HG02970 (cell line): Measurements from ENCODE around the gene ATAD3A.
"Not testable (repeated sequence)": the region's sequence is repeated elsewhere in the genome, so short reads cannot be mapped to it uniquely, and the experiment has no call there.

Experiments used
- ATAC-seq: cut with Tn5 transposase; IDR thresholded peaks from one replicate; pipeline ENCODE4 v1.9.1; 2021; ENCODE audit warnings: mild to moderate bottlenecking, moderate library complexity, moderate number of reproducible peaks; ENCODE audit not compliant: unreplicated experiment, low FRiP score

The ATAD3A gene

DNA sequence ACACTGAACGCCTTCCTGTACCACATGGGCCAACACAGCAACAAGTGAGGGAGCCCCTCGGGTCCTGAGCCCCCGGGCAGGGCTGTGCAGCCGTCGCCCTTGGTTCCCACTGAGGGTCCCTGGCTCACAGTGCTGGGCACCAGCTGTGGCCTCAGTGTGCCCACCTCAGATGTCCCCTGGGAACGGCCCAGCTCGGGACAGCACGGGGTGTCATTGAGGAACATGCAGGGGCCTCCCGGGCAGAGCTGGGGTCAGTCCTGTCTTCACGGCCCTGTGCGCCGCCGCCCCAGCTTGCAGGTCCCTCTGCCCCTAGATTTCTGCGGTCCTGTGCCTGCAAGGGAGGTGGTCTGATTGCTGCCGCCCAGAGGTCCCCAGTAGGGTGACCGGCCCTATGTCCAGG is 22.7 kb upstream of the ATAD3A start:
- no peak for ATAC-seq

DNA sequence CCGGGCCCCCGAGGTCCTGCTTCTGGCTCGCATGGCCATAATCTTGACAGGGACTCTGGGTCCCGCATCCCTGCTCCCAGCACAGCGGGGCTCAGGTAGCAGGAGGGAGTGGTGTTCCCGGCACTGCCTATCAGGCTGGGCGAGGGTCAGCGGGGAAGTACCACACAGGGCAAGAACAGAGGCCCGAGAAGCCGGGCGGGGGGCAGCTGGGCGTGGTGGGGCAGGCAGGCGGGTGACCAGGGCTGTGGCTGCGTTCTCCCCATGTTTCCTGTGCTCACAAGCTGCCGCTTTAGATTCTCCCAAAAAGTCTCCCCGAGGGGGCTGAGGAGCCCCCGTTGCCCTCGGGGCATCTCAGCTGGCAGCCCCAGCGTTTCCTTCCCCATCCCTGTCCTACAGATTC is 22.1 kb upstream of the ATAD3A start:
- ATAC-seq = no peak

GRCh38 chr1:1490633-1491230 is 21.2 kb upstream of the ATAD3A start:
- no peak for ATAC-seq

DNA sequence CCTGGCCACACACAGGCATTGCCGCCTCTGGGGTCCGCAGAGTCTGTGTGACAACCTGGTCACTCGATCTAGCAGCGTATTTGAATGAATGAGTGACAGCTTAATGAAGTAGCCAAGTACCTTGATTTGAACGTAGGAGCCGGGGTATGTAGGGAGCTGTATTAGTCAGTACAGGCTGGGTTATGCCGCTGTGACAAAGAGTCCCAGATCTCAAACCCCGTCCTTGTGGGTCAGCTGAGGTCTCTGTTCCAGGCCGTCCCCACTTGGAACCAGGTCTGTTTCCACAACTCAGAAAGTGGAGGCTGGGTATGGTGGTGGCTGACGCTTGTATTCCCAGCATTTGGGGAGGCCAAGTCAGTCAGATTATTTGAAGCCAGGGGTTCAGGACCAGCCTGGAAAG is 20.4 kb upstream of the ATAD3A start:
- ATAC-seq = no peak

DNA sequence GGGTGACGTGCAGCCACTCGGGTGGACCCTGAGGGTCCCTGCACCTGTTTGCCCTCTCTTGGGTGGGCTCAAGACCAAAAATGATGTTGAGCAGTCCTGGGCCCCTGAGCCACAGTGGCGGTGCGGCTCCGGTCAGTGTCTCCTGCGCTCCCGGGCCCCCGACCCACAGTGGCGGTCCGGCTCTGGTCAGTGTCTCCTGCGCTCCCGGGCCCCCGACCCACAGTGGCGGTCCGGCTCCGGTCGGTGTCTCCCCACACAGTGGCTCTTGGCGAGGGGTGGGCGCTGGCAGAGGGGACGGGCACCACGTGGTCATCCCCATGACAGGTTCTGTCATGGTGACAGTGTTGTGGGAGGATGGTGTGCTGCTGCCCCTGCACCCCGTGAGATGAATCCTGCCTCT is 17.7 kb upstream of the ATAD3A start:
- not testable (repeated sequence) for ATAC-seq

DNA sequence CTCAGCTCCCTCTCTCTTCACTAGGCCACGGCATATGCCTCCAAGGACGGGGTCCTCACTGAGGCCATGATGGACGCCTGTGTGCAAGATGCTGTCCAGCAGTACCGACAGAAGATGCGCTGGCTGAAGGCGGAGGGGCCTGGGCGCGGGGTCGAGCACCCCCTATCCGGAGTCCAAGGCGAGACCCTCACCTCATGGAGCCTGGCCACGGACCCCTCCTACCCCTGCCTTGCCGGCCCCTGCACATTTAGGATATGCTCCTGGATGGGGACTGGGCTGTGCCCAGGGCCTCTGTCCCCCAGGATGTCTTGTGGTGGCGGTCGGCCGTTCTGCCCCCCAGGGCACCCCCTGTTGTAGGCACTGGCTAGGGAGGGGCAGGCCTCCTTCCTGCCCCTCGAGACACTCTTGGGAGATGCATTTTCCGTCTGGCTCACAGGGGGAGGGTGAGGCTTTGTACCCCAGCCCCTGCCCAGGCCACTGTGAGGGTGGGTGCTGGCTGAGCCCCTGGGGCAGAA is 16.4 kb upstream of the ATAD3A start:
- ATAC-seq = not testable (repeated sequence)

GRCh38 chr1:1504777-1505365 is 7.1 kb upstream of the ATAD3A start:
- not testable (repeated sequence) for ATAC-seq

DNA sequence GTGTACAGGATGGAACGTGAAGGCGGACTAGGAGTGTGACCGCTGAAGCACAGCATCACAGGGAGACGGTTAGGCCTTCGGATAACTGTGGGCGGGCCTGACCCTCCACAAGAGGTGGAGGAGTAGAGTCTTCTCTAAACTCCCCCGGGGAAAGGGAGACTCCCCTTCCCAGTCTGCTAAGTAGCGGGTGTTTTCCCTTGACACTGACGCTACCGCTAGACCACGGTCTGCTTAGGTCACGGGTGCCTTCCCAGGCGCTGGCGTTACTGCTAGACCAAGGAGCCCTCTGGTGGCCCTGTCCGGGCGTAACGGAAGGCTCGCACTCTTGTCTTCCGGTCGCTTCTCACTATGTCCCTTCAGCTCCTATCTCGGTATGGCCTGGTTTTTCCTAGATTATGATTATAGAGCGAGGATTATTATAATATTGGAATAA is 6.6 kb upstream of the ATAD3A start:
- not testable (repeated sequence) for ATAC-seq

DNA sequence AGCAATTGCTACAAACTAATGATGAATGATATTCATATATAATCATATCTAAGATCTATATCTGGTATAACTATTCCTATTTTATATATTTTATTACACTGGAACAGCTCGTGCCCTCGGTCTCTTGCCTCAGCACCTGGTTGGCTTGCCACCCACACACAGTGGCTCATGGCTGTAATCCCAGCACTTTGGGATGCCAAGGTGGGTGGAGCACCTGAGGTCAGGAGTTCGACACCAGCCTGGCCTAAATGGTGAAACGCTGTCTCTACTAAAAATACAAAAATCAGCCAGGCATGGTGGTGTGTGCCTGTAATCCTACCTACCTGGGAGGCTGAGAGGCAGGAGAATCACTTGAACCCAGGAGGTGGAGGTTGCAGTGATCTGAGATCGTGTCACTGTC is 6.2 kb upstream of the ATAD3A start:
- not testable (repeated sequence) for ATAC-seq

GRCh38 chr1:1507305-1507704 is 4.7 kb upstream of the ATAD3A start:
- ATAC-seq = no peak

DNA sequence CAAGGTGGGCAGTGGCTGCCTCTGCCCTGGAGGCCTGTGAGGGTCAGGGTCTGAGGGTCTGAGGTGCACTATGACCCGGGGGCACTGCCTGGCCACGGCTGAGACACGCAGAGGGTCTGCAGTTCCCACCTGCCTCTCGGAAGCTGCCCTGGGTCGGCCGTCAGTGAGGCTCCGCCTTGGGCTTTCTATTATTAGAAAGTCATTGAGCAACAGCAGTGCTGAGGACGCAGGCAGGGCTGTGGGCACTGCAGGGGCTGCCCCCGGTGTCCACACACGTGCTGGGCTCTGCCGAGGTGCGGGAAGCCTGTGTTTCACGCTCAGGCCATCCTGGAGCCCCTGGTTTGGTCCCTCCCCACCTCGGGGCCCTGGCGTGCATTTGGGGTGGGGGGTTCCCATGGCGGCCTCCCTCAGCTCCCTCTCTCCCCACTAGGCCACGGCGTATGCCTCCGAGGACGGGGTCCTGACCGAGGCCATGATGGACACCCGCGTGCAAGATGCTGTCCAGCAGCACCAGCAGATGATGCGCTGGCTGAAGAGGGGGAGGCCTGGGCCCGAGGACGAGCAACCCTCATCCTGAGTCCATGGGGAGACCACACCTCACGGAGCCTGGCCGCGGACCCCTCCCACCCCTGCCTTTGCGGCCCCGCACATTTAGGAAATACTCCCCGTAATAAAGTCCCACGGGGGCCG is 3.0 kb upstream of the ATAD3A start:
- ATAC-seq = not testable (repeated sequence)

DNA sequence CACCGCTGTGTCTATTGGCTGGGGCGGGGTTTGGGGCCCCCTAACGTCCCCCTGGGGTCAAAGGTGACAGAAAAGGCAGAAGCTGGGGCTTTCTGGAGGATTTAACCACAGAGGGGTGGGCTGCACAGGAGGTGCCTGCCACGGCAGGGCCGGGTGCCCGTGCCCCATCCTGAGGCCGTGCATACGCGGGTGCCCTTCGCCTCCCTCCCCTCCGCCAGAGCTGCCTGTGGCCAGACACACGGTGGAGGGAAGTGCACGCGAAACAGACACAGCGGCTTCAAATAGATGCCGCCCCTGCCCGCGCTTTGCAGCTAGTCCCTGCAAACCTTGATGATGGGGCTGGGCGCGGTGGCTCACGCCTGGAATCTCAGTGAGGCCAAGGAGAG is 2.5 kb upstream of the ATAD3A start:
- ATAC-seq = not testable (repeated sequence)

GRCh38 chr1:1510912-1511532 is 940 bp upstream of the ATAD3A start:
- ATAC-seq = no peak

GRCh38 chr1:1512425-1512824 is 463 bp downstream of the ATAD3A start:
- not testable (repeated sequence) for ATAC-seq

DNA sequence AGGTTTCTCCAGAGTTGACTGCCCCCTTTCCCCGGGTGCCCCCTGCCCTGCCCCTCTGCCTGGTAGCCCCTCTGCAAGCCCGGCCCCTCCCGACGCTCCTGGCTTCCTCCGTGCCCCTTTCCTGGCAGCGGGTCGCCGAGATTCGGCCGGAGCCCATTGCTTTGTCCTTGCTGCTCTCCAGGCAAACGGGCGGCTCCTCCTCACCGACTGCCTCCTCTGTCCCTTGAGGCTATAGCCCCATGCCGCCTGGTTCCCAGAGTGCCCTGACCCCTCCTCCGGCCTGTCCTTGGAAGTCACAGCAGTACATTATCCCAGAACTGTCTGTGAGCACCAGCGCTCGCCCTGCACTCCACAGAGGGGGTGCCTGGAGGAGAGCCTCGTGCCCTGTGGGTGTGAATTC is 1.7 kb downstream of the ATAD3A start:
- not testable (repeated sequence) for ATAC-seq

- not testable (repeated sequence) for ATAC-seq
Measured at GRCh38 chr1:1514376-1514775, 2.4 kb downstream of the ATAD3A start.

GRCh38 chr1:1516923-1517322 is 5.0 kb downstream of the ATAD3A start:
- not testable (repeated sequence) for ATAC-seq

DNA sequence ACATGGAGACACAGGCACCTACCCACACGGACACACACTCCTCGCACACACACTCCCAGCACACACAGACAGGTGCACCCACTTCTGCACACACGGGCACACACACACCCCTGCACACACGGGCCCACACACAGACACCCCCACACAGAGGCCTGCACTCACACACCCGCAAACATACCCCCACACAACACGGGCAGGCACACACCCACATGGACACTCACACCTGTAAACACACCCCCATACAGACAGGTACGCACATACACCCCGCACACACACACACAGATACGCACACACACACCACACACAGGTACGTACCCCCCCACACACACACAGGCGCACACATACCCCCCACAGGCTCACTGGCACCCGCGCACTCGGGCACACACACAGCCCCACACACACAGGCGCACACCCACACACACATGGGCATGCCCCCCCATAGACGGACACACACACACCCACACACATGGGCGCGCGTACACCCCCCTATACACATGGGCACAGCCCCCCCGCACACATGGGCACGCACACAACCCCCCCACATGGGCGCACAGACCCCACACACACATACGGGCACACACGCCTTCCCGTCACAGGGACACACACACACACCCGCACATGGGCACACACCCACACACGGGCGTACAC is 6.1 kb downstream of the ATAD3A start:
- no peak for ATAC-seq

GRCh38 chr1:1518621-1519007 is 6.7 kb downstream of the ATAD3A start:
- ATAC-seq = not testable (repeated sequence)

- not testable (repeated sequence) for ATAC-seq
Measured at GRCh38 chr1:1519805-1520505, 8.0 kb downstream of the ATAD3A start.
